Measurements from ENCODE around the gene ALDH3B1. TPM values are rescaled to one million over a fixed set of nuclear protein-coding genes. Genes with fewer than 3 reads are reported as not detected.

The ALDH3B1 gene
- total and polyA plus RNA-seq, 2 of the 4 experiments (the other 2 are of a cell fraction): 11.8 to 22.8 TPM

GRCh38 chr11:68032997-68033707 lies 23.0 kb downstream of the ALDH3B1 start:
- no peak overlapping the region for H3K27ac ChIP-seq (ENCODE audit: insufficient read depth, low read length)
- CTCF ChIA-PET: no interaction called here
- peaks cover 11% of the 10 kb centered on the region; the same call in 1 of the 2 replicates for H3K36me3 ChIP-seq (ENCODE audit: control insufficient read depth, insufficient read depth, low read length)
- no peaks in the 10 kb centered on the region for H4K20me1 ChIP-seq (ENCODE audit: insufficient read depth, low read length)
- POLR2A ChIA-PET (ENCODE audit: unreplicated experiment): no interaction called here
- DNase-seq (no peak), ATAC-seq (ENCODE audit: low read depth) (no peak)
- no peak overlapping the region for H3K9ac ChIP-seq (ENCODE audit: low read depth, low read length)
- peaks cover 21% of the 10 kb centered on the region for H3K4me1 ChIP-seq (ENCODE audit: control insufficient read depth, insufficient read depth, low read length)
- in situ Hi-C loops (cut with MboI; ENCODE audit: low sequenced_read_pairs): no loop called here
- H2BK20ac ChIP-seq (ENCODE audit: low read depth, low read length): no peak overlapping the region
- H3K9me3 ChIP-seq (ENCODE audit: control insufficient read depth, insufficient read depth, low read length): no peaks in the 10 kb centered on the region
- H2AK5ac ChIP-seq (ENCODE audit: low read depth, low read length): no peak overlapping the region
- BruUV-seq (replicated peaks): no TSS peak
- H3K27me3 ChIP-seq (ENCODE audit: control insufficient read depth, insufficient read depth, low read length): no peaks in the 10 kb centered on the region
- H3K79me1 ChIP-seq (ENCODE audit: low read depth in 1 of 2, low read length in 2 of 2): peaks cover 26 to 55% of the 10 kb centered on the region in 2 experiments
- dilution Hi-C loops (cut with HindIII; ENCODE audit: low sequenced_read_pairs, unreplicated experiment): no loop called here
- H3K4me2 ChIP-seq (ENCODE audit: low read depth, low read length): no peak overlapping the region
- WGBS, 2 experiments (ENCODE audit: extremely low coverage in 2 of 2, insufficient read length in 1 of 2): 96% methylated on average over 9 of the region's 29 CpGs; no CpG with 5 or more reads in 1 of the 2 experiments
- no peak overlapping the region for H2AFZ ChIP-seq (replicated peaks; ENCODE audit: low read length, poor library complexity)
- H2AK9ac ChIP-seq (replicated peaks; ENCODE audit: low read depth, low read length, poor library complexity): peak overlapping the region; percentile 39
- no peak overlapping the region for H4K8ac ChIP-seq (ENCODE audit: low read depth in 2 of 2, low read length in 2 of 2)
- H3K4me3 ChIP-seq (ENCODE audit: insufficient read depth, low read depth, low read length): no peak overlapping the region
- no peak for TF ChIP-seq POLR2A (IDR thresholded peaks at IDR 0.05; ENCODE audit: low read depth, low read length)
- TF ChIP-seq CEBPB (IDR thresholded peaks at IDR 0.05; ENCODE audit: low read depth, low read length): no peak
- TF ChIP-seq USF2 (IDR thresholded peaks at IDR 0.05; ENCODE audit: low read depth, low read length): no peak
- no peak for TF ChIP-seq MXI1 (IDR thresholded peaks at IDR 0.05; ENCODE audit: borderline replicate concordance, low read depth, low read length)
- TF ChIP-seq CHD1 (IDR thresholded peaks at IDR 0.05; ENCODE audit: low read depth, low read length): no peak
- TF ChIP-seq CTCF (conservative IDR thresholded peaks at IDR 0.05; ENCODE audit: low read depth, low read length): no peak
- no peak for TF ChIP-seq ELK1 (IDR thresholded peaks at IDR 0.05; ENCODE audit: borderline replicate concordance, low read depth, low read length)
- no peak for TF ChIP-seq SMC3 (IDR thresholded peaks at IDR 0.05; ENCODE audit: low read depth, low read length)
- TF ChIP-seq MAZ (IDR thresholded peaks at IDR 0.05; ENCODE audit: borderline replicate concordance, low read depth, low read length): no peak
- no peak for TF ChIP-seq RAD21 (IDR thresholded peaks at IDR 0.05; ENCODE audit: low read length)
- TF ChIP-seq BHLHE40 (IDR thresholded peaks at IDR 0.05; ENCODE audit: low read depth, low read length): no peak
- no peak for TF ChIP-seq FOS (IDR thresholded peaks at IDR 0.05; ENCODE audit: low read depth, low read length)
- H2BK15ac ChIP-seq (ENCODE audit: low read depth, low read length): no peak overlapping the region
- no peak overlapping the region for H3K23ac ChIP-seq (ENCODE audit: low read depth, low read length)
- no peak overlapping the region for H2BK120ac ChIP-seq (ENCODE audit: low read depth, low read length)
- H4K91ac ChIP-seq (ENCODE audit: insufficient read depth, low read depth, low read length): no peak overlapping the region
- no peak overlapping the region for H3K56ac ChIP-seq (ENCODE audit: extremely low read depth, insufficient read depth, low read length)
- H2BK5ac ChIP-seq (ENCODE audit: low read depth, low read length, poor library complexity, severe bottlenecking): no peak overlapping the region
- no peak overlapping the region for H3K14ac ChIP-seq (replicated peaks; ENCODE audit: low read depth, low read length)
- H4K5ac ChIP-seq (ENCODE audit: low read depth, low read length): no peak overlapping the region
- H3K4ac ChIP-seq (ENCODE audit: low read depth, low read length): no peak overlapping the region
- peaks cover 2% of the 10 kb centered on the region for H3K9me1 ChIP-seq (ENCODE audit: insufficient read depth, low read length)
- intact Hi-C loops (cut with micrococcal nuclease): no loop called here
- H3K18ac ChIP-seq (ENCODE audit: low read depth, low read length): no peak overlapping the region

Data from IMR-90 (cell line).